Measurements from ENCODE around the gene BCL2. TPM values are rescaled to one million over a fixed set of nuclear protein-coding genes. Genes with fewer than 3 reads are reported as not detected.

The BCL2 gene
- total RNA-seq, 1 experiment from 2014 or later = 2.5 TPM

DNA sequence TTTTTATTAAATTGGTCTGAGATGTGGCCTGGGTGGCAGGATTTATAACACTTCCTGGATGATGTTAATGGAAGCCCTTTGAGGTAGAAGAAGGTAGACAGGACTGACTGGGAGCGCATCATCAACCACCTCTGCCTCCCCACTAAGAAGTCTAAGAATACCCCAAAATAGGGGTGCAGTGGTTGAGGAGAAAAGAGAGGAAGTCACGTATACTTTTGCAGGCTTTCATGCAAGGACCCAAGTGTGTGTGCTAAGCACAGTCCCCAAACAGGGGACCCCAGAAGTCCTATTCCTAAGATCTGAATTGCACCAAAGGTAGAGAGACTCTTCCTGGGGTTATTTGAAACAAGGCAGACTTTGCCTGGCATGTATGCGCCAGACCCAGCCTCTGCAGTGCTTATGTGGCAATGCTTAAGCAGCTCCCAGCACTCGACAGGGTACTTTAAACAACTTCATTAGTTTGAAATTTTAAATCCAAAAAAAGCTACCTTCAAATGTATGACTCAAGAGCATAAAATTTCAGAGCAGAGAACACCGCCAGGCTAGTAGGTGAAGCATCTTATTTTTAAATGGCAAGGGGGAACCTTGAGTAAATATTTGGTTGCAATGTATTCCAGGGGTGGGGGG is 35.3 kb downstream of the BCL2 start:
- CTCF ChIA-PET = no interaction called here
- no peaks in the 10 kb centered on the region for H4K20me1 ChIP-seq (ENCODE audit: insufficient read depth)
- H3K27me3 ChIP-seq (ENCODE audit: insufficient read depth, low read length) = peaks cover 14% of the 10 kb centered on the region; the same call in 1 of the 2 replicates
- no peak overlapping the region for H3K4me3 ChIP-seq (replicated peaks in 1 of 2; ENCODE audit: low read depth in 1 of 2, low read length in 2 of 2)
- TF ChIP-seq SIN3A (IDR thresholded peaks at IDR 0.05; ENCODE audit: low read depth) (no peak), ZNF274 (IDR thresholded peaks at IDR 0.05; ENCODE audit: low read depth, low read length) (no peak), ZFX (IDR thresholded peaks at IDR 0.05) (no peak), EGR1 (IDR thresholded peaks at IDR 0.05; ENCODE audit: low read depth) (no peak), TCF7L2 (IDR thresholded peaks at IDR 0.05; ENCODE audit: borderline replicate concordance, extremely low read depth, insufficient read depth, insufficient read length) (no peak), CEBPB (IDR thresholded peaks at IDR 0.05; ENCODE audit: low read depth) (no peak), EZH2 (IDR thresholded peaks at IDR 0.05) (no peak), RAD21 (IDR thresholded peaks at IDR 0.05; ENCODE audit: low read depth) (no peak), POLR2A (IDR thresholded peaks at IDR 0.05; ENCODE audit: borderline replicate concordance, extremely low read depth, insufficient read depth, insufficient read length) (no peak), ELF1 (IDR thresholded peaks at IDR 0.05; ENCODE audit: borderline replicate concordance, low read depth) (no peak), YY1 (IDR thresholded peaks at IDR 0.05; ENCODE audit: extremely low read depth, insufficient replicate concordance, low read depth, low read length) (no peak), ATF3 (IDR thresholded peaks at IDR 0.05) (no peak), CBX3 (IDR thresholded peaks at IDR 0.05; ENCODE audit: low read depth) (no peak), SRF (IDR thresholded peaks at IDR 0.05; ENCODE audit: low read depth) (no peak), ZBTB33 (IDR thresholded peaks at IDR 0.05; ENCODE audit: extremely low read depth, insufficient replicate concordance, low read length) (no peak), POLR2AphosphoS5 (IDR thresholded peaks at IDR 0.05; ENCODE audit: low read depth, low read length) (no peak), FOSL1 (IDR thresholded peaks at IDR 0.05; ENCODE audit: low read depth) (no peak)
- TF ChIP-seq, protein P1, sequence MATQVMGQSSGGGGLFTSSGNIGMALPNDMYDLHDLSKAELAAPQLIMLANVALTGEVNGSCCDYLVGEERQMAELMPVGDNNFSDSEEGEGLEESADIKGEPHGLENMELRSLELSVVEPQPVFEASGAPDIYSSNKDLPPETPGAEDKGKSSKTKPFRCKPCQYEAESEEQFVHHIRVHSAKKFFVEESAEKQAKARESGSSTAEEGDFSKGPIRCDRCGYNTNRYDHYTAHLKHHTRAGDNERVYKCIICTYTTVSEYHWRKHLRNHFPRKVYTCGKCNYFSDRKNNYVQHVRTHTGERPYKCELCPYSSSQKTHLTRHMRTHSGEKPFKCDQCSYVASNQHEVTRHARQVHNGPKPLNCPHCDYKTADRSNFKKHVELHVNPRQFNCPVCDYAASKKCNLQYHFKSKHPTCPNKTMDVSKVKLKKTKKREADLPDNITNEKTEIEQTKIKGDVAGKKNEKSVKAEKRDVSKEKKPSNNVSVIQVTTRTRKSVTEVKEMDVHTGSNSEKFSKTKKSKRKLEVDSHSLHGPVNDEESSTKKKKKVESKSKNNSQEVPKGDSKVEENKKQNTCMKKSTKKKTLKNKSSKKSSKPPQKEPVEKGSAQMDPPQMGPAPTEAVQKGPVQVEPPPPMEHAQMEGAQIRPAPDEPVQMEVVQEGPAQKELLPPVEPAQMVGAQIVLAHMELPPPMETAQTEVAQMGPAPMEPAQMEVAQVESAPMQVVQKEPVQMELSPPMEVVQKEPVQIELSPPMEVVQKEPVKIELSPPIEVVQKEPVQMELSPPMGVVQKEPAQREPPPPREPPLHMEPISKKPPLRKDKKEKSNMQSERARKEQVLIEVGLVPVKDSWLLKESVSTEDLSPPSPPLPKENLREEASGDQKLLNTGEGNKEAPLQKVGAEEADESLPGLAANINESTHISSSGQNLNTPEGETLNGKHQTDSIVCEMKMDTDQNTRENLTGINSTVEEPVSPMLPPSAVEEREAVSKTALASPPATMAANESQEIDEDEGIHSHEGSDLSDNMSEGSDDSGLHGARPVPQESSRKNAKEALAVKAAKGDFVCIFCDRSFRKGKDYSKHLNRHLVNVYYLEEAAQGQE (IDR thresholded peaks at IDR 0.05; ENCODE audit: low read depth) = no peak
- TF ChIP-seq, protein P2, sequence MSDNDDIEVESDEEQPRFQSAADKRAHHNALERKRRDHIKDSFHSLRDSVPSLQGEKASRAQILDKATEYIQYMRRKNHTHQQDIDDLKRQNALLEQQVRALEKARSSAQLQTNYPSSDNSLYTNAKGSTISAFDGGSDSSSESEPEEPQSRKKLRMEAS (IDR thresholded peaks at IDR 0.05) = no peak
- intact Hi-C loops (cut with micrococcal nuclease) = no loop called here
- RAD21 ChIA-PET (ENCODE audit: low non-redundant PET in 1 of 2, low total read pairs in 2 of 2, uncharacterized antibody in 2 of 2, unreplicated experiment in 2 of 2) = no interaction called here
- no peaks in the 10 kb centered on the region for H3K9me3 ChIP-seq (ENCODE audit: control insufficient read depth in 1 of 2, insufficient read depth in 1 of 2, low read depth in 1 of 2, low read length in 2 of 2)
- no peak overlapping the region for H2AFZ ChIP-seq (ENCODE audit: low read depth, low read length, poor library complexity, severe bottlenecking)
- BruUV-seq (replicated peaks) = no TSS peak
- no peak overlapping the region for H3K4me2 ChIP-seq (ENCODE audit: low read length)
- no peaks in the 10 kb centered on the region for H3K79me2 ChIP-seq (ENCODE audit: insufficient read depth, low read length)
- no peaks in the 10 kb centered on the region for H3K36me3 ChIP-seq (ENCODE audit: control insufficient read depth in 1 of 2, insufficient read depth in 2 of 2, low read length in 2 of 2)
- no peaks in the 10 kb centered on the region for H3K9me2 ChIP-seq (ENCODE audit: insufficient read depth)
- H3K27ac ChIP-seq (ENCODE audit: low read depth, low read length) = no peak overlapping the region
- H3K4me1 ChIP-seq (ENCODE audit: control insufficient read depth in 1 of 2, insufficient read depth in 2 of 2, low read length in 2 of 2) = no peaks in the 10 kb centered on the region
- ATAC-seq (no peak), DNase-seq (ENCODE audit: low read depth, low spot score) (no peak)
- H3K9ac ChIP-seq (ENCODE audit: low read length) = no peak overlapping the region
- POLR2A ChIA-PET = no interaction called here
